HG02870 (cell line): ENCODE results near the gene MPI.

Experiments
- ATAC-seq: cut with Tn5 transposase; IDR thresholded peaks from one replicate; pipeline ENCODE4 v1.9.1; 2021; ENCODE audit warnings: mild to moderate bottlenecking, moderate library complexity; ENCODE audit not compliant: unreplicated experiment

The MPI gene

GRCh38 chr15:74889883-74890664 is at the start of gene MPI:
TSS of gene MPI (plus strand) at chr15:74890042. CDS start at chr15:74890074, 32 bp downstream.
- no peak for ATAC-seq

- no peak for ATAC-seq
These were observed 48.7 kb upstream of the MPI start for GRCh38 chr15:74840851-74841775.

- no peak for ATAC-seq
These were observed 47.9 kb upstream of the MPI start for GRCh38 chr15:74841891-74842373.

GRCh38 chr15:74842581-74843444 is 47.0 kb upstream of the MPI start, which contains the start of gene ULK3:
TSS of gene ULK3 (minus strand) at chr15:74843156. CDS start at chr15:74843105, 51 bp downstream.
- peak; percentile 75 for ATAC-seq

- no peak for ATAC-seq
These were observed 46.4 kb upstream of the MPI start for GRCh38 chr15:74843445-74843828.

GRCh38 chr15:74843891-74844299 is 45.9 kb upstream of the MPI start:
- ATAC-seq: no peak

GRCh38 chr15:74844319-74845207 is 45.3 kb upstream of the MPI start:
- ATAC-seq: no peak

- ATAC-seq: no peak
These were observed 44.7 kb upstream of the MPI start for GRCh38 chr15:74845208-74845568.

GRCh38 chr15:74845581-74845980 is 44.3 kb upstream of the MPI start:
- no peak for ATAC-seq

GRCh38 chr15:74847432-74847831 is 42.4 kb upstream of the MPI start:
- no peak for ATAC-seq

- ATAC-seq: no peak
These were observed 39.4 kb upstream of the MPI start for GRCh38 chr15:74850393-74850792.

GRCh38 chr15:74851960-74852359 is 37.9 kb upstream of the MPI start:
- ATAC-seq: no peak

GRCh38 chr15:74854453-74855022 is 35.3 kb upstream of the MPI start:
- ATAC-seq: no peak

GRCh38 chr15:74855857-74856256 is 34.0 kb upstream of the MPI start:
- no peak for ATAC-seq

GRCh38 chr15:74856537-74856936 is 33.3 kb upstream of the MPI start:
- ATAC-seq: no peak

GRCh38 chr15:74857082-74857655 is 32.7 kb upstream of the MPI start:
- peak; percentile 76 for ATAC-seq

- ATAC-seq: no peak
These were observed 32.0 kb upstream of the MPI start for GRCh38 chr15:74857671-74858368.

GRCh38 chr15:74858369-74858740 is 31.5 kb upstream of the MPI start:
- ATAC-seq: no peak
